Measurements from ENCODE around the gene C1QA. TPM values are rescaled to one million over a fixed set of nuclear protein-coding genes. Genes with fewer than 3 reads are reported as not detected.

The C1QA gene
- polyA plus RNA-seq, 4 donors: 12.6 to 16.1 (median 13.7) TPM

GRCh38 chr1:22612671-22613571 lies 23.5 kb upstream of the C1QA start:
- DNase-seq (ENCODE audit: low read depth in 4 of 4, low spot score in 3 of 4): no peak

GRCh38 chr1:22613572-22613918 lies 22.9 kb upstream of the C1QA start:
- no peak for DNase-seq (ENCODE audit: low read depth in 4 of 4, low spot score in 3 of 4)

GRCh38 chr1:22613951-22614350 lies 22.5 kb upstream of the C1QA start:
- no peak for DNase-seq (ENCODE audit: low read depth in 4 of 4, low spot score in 3 of 4)

- no peak for DNase-seq (ENCODE audit: low read depth in 4 of 4, low spot score in 3 of 4)
Measured at GRCh38 chr1:22615886-22616285, 20.5 kb upstream of the C1QA start.

- no peak for DNase-seq (ENCODE audit: low read depth in 4 of 4, low spot score in 3 of 4)
Measured at GRCh38 chr1:22616571-22616970, 19.9 kb upstream of the C1QA start.

GRCh38 chr1:22618056-22618455 lies 18.4 kb upstream of the C1QA start:
- DNase-seq (ENCODE audit: low read depth in 4 of 4, low spot score in 3 of 4): no peak

GRCh38 chr1:22619252-22619651 lies 17.2 kb upstream of the C1QA start:
- DNase-seq (ENCODE audit: low read depth in 4 of 4, low spot score in 3 of 4): no peak

GRCh38 chr1:22619798-22620197 lies 16.6 kb upstream of the C1QA start:
- DNase-seq (ENCODE audit: low read depth in 4 of 4, low spot score in 3 of 4): no peak

- DNase-seq (ENCODE audit: low read depth in 4 of 4, low spot score in 3 of 4): no peak
Measured at GRCh38 chr1:22621761-22622160, 14.7 kb upstream of the C1QA start.

- DNase-seq (ENCODE audit: low read depth in 4 of 4, low spot score in 3 of 4): peak in 1 of 4 donors; percentile 16
Measured at GRCh38 chr1:22625262-22625925, 11.0 kb upstream of the C1QA start.

- no peak for DNase-seq (ENCODE audit: low read depth in 4 of 4, low spot score in 3 of 4)
Measured at GRCh38 chr1:22626237-22627157, 9.9 kb upstream of the C1QA start.

GRCh38 chr1:22627331-22627730 lies 9.1 kb upstream of the C1QA start:
- no peak for DNase-seq (ENCODE audit: low read depth in 4 of 4, low spot score in 3 of 4)

GRCh38 chr1:22628698-22629444 lies 7.6 kb upstream of the C1QA start:
- no peak for DNase-seq (ENCODE audit: low read depth in 4 of 4, low spot score in 3 of 4)

GRCh38 chr1:22629886-22630285 lies 6.5 kb upstream of the C1QA start:
- no peak for DNase-seq (ENCODE audit: low read depth in 4 of 4, low spot score in 3 of 4)

- no peak for DNase-seq (ENCODE audit: low read depth in 4 of 4, low spot score in 3 of 4)
Measured at GRCh38 chr1:22633697-22634463, 2.5 kb upstream of the C1QA start.

GRCh38 chr1:22635436-22635835 lies 992 bp upstream of the C1QA start:
- DNase-seq (ENCODE audit: low read depth in 4 of 4, low spot score in 3 of 4): no peak

GRCh38 chr1:22636927-22637326 lies 499 bp downstream of the C1QA start:
- no peak for DNase-seq (ENCODE audit: low read depth in 4 of 4, low spot score in 3 of 4)

GRCh38 chr1:22637907-22638445 lies 1.5 kb downstream of the C1QA start:
- DNase-seq (ENCODE audit: low read depth in 4 of 4, low spot score in 3 of 4): no peak

GRCh38 chr1:22638476-22639234 lies 2.2 kb downstream of the C1QA start:
- no peak for DNase-seq (ENCODE audit: low read depth in 4 of 4, low spot score in 3 of 4)
